Osteoblast (primary cell): Measurements from ENCODE around the gene NPAS3. TPM values are rescaled to one million over a fixed set of nuclear protein-coding genes. Genes with fewer than 3 reads are reported as not detected.

Experiments
- DNase-seq: peaks from one replicate; pipeline ENCODE4 v3.0.0; 2011; ENCODE audit warnings: low spot score, mixed read lengths; ENCODE audit not compliant: insufficient read length; ENCODE audit errors: missing footprints
- H2AFZ ChIP-seq: 2 replicates; pipeline ENCODE4 v1.6.0; 2011; ENCODE audit warnings: mild to moderate bottlenecking, low read length
- H3K27ac ChIP-seq: 2 replicates; pipeline ENCODE4 v1.5.1; 2011; ENCODE audit warnings: mild to moderate bottlenecking, low read depth, low read length, moderate library complexity
- H3K27me3 ChIP-seq: 2 replicates; pipeline ENCODE4 v1.6.0; 2012; ENCODE audit warnings: mild to moderate bottlenecking, control low read depth, inconsistent platforms, low read length, moderate library complexity; ENCODE audit not compliant: insufficient read depth
- H3K36me3 ChIP-seq: 2 replicates; pipeline ENCODE4 v1.5.1; 2011; ENCODE audit warnings: mild to moderate bottlenecking, low read length, control low read depth, moderate library complexity; ENCODE audit not compliant: insufficient read depth
- H3K4me1 ChIP-seq: 2 replicates; pipeline ENCODE4 v1.5.1; 2011; ENCODE audit warnings: mild to moderate bottlenecking, low read length, control low read depth, moderate library complexity; ENCODE audit not compliant: insufficient read depth
- H3K4me2 ChIP-seq: 2 replicates; pipeline ENCODE4 v1.6.0; 2011; ENCODE audit warnings: mild to moderate bottlenecking, low read length; ENCODE audit not compliant: insufficient read depth
- H3K4me3 ChIP-seq: fragments of 200-600 bp; sonication (generic); 3 replicates; pipeline ENCODE4 v1.5.1; 2012; ENCODE audit warnings: mild to moderate bottlenecking, low read length, inconsistent platforms; ENCODE audit not compliant: insufficient read depth
- H3K79me2 ChIP-seq: 2 replicates; pipeline ENCODE4 v1.6.0; 2012; ENCODE audit warnings: mild to moderate bottlenecking, low read length, control low read depth, inconsistent platforms; ENCODE audit not compliant: insufficient read depth
- H3K9me3 ChIP-seq: 2 replicates; pipeline ENCODE4 v1.5.1; 2011; ENCODE audit warnings: low read depth, low read length, control low read depth
- H4K20me1 ChIP-seq: 2 replicates; pipeline ENCODE4 v1.6.0; 2012; ENCODE audit warnings: mild to moderate bottlenecking, low read length, control low read depth; ENCODE audit not compliant: insufficient read depth
- total RNA-seq: library from RNA; depleted of rRNA; stranded (reverse); fragments of >200 nt; gene quantifications from 2 replicates; pipeline ENCODE4 v1.2.3, GENCODE V29; 2012
- TF ChIP-seq, protein P1 (sequence below): IDR thresholded peaks from 2 replicates; pipeline ENCODE4 v1.5.1; 2011; ENCODE audit warnings: mild to moderate bottlenecking, low read depth, low read length, moderate library complexity; ENCODE audit errors: extremely low read depth

Gene NPAS3
- total RNA-seq, 1 donor: 0.72 TPM

DNA sequence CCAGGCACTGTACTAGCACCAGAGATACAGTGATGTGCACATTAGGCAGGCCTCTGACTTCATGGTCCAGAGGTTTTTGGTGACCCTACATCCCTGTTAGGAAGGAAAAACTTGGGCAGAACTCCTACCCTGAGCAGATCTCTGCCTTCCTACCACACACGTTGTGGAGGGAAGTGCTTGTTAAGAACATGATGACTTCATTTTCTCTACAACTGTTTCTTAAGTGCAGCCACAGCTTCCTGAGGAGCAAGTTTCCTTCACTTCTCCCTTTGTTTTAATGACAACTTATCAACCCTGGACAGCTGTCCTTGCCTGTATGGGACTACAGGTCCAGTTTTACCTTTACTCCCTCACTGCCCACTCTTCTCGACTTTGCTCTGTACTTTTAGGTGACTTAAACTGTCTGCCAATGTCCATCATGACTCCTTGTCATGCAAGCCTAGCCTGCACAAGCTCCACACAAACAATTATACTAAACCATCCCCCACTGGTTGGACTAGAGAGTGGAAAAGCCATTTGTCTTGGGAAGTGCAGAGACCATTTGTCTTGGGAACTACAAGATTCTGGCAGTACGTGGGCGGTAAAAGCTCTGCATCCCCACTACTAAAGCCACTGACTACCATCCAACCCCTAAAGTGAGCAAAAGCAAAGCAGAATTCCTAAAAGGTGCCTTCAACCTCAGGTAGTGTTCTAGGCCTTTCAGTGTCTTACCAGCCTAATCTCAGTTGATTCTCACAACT lies 652.4 kb downstream of the NPAS3 start:
- no peak for DNase-seq

DNA sequence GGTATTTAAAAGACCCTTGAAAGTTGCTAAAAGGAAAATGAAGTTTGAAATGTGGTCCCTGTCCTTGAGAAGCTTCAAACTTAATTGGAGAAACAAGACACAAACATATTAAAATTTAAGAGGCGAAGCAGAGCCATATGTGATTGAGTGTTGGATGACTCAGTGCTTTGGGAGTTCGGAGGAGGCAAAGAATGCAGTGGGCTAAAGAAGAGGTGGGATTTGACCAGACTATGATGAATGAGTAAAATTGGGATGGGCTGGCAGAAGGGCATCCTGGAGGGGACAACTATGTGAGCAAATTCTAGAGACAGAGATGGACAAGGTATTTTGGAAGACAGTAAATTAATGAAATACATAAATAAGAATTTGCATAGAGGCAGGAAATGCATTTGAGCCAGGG lies 653.6 kb downstream of the NPAS3 start:
- no peak for DNase-seq
- no peaks in the 10 kb centered on the region for H3K9me3 ChIP-seq
- no peak overlapping the region for H3K27ac ChIP-seq
- no peak overlapping the region for H2AFZ ChIP-seq
- TF ChIP-seq, protein P1, sequence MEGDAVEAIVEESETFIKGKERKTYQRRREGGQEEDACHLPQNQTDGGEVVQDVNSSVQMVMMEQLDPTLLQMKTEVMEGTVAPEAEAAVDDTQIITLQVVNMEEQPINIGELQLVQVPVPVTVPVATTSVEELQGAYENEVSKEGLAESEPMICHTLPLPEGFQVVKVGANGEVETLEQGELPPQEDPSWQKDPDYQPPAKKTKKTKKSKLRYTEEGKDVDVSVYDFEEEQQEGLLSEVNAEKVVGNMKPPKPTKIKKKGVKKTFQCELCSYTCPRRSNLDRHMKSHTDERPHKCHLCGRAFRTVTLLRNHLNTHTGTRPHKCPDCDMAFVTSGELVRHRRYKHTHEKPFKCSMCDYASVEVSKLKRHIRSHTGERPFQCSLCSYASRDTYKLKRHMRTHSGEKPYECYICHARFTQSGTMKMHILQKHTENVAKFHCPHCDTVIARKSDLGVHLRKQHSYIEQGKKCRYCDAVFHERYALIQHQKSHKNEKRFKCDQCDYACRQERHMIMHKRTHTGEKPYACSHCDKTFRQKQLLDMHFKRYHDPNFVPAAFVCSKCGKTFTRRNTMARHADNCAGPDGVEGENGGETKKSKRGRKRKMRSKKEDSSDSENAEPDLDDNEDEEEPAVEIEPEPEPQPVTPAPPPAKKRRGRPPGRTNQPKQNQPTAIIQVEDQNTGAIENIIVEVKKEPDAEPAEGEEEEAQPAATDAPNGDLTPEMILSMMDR: no peak
- no peaks in the 10 kb centered on the region for H3K36me3 ChIP-seq
- H3K4me2 ChIP-seq: no peak overlapping the region
- peaks cover 7% of the 10 kb centered on the region for H3K4me1 ChIP-seq
- H3K4me3 ChIP-seq: no peak overlapping the region
- no peaks in the 10 kb centered on the region for H4K20me1 ChIP-seq
- H3K79me2 ChIP-seq: no peaks in the 10 kb centered on the region
- H3K27me3 ChIP-seq: no peaks in the 10 kb centered on the region

More for the DNA sequence above, 652.4 kb downstream of the NPAS3 start:
- Histone ChIP-seq H4K20me1 (no peaks in the 10 kb centered on the region), H3K79me2 (no peaks in the 10 kb centered on the region), H3K4me3 (no peak overlapping the region), H2AFZ (no peak overlapping the region), H3K27ac (no peak overlapping the region), H3K36me3 (no peaks in the 10 kb centered on the region), H3K27me3 (no peaks in the 10 kb centered on the region), H3K4me2 (no peak overlapping the region), H3K4me1 (peaks cover 7% of the 10 kb centered on the region), H3K9me3 (no peaks in the 10 kb centered on the region)
- TF ChIP-seq, protein P1: no peak

DNA sequence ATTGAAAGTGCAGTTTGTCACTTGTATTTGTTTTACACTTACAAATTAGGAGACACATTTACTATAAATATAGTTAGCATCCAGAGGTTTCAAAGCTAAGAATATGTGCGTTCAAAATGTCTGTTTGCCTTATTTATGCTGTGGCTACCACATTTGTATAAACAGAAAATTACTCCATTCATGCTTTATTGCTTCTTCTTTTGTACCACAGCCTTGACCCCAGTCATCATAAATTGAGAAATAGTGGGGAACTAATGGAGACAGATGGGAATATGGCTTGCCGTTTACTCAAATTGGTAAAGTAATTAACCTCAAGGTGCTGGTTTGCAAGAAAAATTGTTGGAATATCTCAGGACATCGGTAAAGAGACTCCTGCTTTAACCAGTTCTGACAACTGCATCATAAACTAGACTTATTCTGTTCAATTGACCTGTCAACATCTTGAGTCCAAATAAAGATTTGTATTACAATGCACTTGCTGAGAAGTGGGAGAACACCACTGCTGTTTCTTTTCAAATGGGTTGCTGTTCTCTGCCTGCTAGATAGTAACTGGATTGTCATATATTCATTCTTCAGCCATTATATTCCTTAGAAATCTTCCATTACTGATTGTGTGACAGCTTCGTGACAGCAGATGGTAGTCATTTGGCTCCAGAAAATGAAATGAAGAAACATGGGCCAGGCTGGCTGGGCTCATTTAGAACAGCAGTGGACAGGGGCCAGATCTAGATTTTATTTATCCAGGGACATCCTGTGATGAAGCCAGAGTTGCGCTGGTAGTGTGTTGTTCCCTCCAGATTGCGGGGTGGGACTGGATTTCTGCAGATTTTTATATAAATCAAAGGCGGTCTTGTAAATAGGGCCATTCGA lies 657.8 kb downstream of the NPAS3 start:
- Histone ChIP-seq H2AFZ (no peak overlapping the region), H3K9me3 (no peaks in the 10 kb centered on the region), H3K4me2 (no peak overlapping the region), H3K4me3 (no peak overlapping the region), H3K79me2 (no peaks in the 10 kb centered on the region), H3K27me3 (no peaks in the 10 kb centered on the region), H4K20me1 (no peaks in the 10 kb centered on the region), H3K36me3 (no peaks in the 10 kb centered on the region), H3K4me1 (peaks cover 7% of the 10 kb centered on the region), H3K27ac (no peak overlapping the region)
- TF ChIP-seq, protein P1: no peak
- no peak for DNase-seq

DNA sequence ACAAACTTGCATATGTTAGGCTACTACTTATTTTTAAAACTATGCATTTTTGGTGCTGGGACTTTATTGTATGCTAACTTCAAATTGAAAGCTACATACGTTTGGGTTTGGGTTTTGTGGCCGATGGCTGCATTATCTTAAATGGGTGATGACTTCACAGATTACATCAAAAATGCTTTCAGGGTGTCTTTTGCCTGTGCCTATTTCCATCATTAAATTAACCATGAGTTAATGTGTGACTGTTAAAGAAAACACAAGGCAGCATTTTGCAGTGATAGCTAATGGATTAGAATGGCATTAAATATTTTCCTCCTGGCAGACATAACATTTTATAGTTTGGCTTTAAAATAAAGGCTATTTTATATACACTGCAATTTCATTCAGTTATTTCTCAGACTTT lies 659.9 kb downstream of the NPAS3 start:
- no peaks in the 10 kb centered on the region for H3K36me3 ChIP-seq

More for the DNA sequence above, 659.9 kb downstream of the NPAS3 start:
- H2AFZ ChIP-seq: no peak overlapping the region
- no peak for DNase-seq
- H4K20me1 ChIP-seq: no peaks in the 10 kb centered on the region
- no peak overlapping the region for H3K27ac ChIP-seq
- no peak overlapping the region for H3K4me3 ChIP-seq
- H3K79me2 ChIP-seq: no peaks in the 10 kb centered on the region
- TF ChIP-seq, protein P1: no peak
- H3K4me1 ChIP-seq: no peaks in the 10 kb centered on the region
- no peaks in the 10 kb centered on the region for H3K9me3 ChIP-seq
- no peak overlapping the region for H3K4me2 ChIP-seq
- H3K27me3 ChIP-seq: no peaks in the 10 kb centered on the region
